Measurements from ENCODE around the gene CALR.
A peak's percentile ranks its signal among the peaks of the same experiment; 100 is the strongest.
"Not testable (repeated sequence)": the region's sequence is repeated elsewhere in the genome, so short reads cannot be mapped to it uniquely, and the experiment has no call there.

The CALR gene

DNA sequence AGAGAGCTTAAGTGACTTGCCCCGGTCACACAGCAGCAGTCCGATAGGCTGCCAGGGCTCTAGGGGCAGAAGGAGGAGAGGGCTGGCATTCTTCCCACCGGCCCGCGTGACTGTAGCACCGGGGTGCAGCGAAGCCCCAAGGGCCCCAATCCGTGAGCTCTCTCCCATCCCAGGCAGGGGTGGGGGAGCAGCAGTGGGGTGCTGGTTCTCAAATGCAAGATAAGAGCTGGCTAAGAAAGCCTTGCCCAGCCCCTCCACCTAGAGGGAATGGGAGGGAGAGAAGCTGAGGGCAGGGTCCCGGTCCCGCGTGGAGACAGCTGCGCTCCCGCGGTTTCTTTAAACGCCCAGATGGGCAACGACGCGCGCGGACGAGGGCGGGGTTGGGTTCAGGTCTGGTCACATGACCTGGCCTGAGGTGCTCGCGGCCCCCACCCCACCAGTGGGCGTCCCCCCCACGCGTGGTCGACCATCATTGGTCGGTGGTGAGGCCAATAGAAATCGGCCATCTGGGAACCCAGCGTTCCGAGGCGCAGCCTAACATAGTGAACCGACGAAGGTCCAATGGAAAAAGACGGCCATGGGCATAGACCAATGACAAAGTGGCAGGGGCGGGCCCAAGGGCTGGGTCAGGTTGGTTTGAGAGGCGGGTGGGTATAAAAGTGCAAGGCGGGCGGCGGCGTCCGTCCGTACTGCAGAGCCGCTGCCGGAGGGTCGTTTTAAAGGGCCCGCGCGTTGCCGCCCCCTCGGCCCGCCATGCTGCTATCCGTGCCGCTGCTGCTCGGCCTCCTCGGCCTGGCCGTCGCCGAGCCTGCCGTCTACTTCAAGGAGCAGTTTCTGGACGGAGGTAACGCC is at the start of gene CALR:
Gene CALR, plus strand, starts transcription at position 683 of the 852 bp plus-strand sequence. Its CDS starts 71 bp downstream, at position 754.
- TF ChIP-seq, protein P1, sequence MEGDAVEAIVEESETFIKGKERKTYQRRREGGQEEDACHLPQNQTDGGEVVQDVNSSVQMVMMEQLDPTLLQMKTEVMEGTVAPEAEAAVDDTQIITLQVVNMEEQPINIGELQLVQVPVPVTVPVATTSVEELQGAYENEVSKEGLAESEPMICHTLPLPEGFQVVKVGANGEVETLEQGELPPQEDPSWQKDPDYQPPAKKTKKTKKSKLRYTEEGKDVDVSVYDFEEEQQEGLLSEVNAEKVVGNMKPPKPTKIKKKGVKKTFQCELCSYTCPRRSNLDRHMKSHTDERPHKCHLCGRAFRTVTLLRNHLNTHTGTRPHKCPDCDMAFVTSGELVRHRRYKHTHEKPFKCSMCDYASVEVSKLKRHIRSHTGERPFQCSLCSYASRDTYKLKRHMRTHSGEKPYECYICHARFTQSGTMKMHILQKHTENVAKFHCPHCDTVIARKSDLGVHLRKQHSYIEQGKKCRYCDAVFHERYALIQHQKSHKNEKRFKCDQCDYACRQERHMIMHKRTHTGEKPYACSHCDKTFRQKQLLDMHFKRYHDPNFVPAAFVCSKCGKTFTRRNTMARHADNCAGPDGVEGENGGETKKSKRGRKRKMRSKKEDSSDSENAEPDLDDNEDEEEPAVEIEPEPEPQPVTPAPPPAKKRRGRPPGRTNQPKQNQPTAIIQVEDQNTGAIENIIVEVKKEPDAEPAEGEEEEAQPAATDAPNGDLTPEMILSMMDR (IDR thresholded peaks at IDR 0.05; ENCODE audit: low read depth, low read length): no peak
- peak; percentile 99 for DNase-seq (ENCODE audit: extremely low read depth, low read depth)

DNA sequence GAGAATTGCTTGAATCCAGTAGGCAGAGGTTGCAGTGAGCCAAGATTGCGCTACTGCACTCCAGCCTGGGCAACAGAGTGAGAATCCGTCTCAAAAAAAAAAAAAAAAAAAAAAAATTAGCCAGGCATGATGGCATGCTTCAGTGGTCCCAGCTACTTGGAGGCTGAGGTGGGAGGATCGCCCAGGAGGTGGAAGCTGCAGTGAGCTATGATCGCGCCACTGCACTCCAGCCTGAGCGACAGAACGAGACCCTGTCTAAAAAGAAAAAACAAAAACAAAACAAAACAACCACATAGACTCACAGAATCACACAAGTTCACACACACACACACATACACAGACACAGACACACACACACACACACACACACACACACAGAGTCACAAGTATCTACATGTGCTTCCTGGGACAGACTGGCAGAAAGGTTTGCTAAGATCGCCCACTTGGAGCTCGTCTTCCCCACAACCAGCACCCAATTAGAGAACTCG is 48.1 kb upstream of the CALR start:
- not testable (repeated sequence) for DNase-seq (ENCODE audit: extremely low read depth, low read depth)

DNA sequence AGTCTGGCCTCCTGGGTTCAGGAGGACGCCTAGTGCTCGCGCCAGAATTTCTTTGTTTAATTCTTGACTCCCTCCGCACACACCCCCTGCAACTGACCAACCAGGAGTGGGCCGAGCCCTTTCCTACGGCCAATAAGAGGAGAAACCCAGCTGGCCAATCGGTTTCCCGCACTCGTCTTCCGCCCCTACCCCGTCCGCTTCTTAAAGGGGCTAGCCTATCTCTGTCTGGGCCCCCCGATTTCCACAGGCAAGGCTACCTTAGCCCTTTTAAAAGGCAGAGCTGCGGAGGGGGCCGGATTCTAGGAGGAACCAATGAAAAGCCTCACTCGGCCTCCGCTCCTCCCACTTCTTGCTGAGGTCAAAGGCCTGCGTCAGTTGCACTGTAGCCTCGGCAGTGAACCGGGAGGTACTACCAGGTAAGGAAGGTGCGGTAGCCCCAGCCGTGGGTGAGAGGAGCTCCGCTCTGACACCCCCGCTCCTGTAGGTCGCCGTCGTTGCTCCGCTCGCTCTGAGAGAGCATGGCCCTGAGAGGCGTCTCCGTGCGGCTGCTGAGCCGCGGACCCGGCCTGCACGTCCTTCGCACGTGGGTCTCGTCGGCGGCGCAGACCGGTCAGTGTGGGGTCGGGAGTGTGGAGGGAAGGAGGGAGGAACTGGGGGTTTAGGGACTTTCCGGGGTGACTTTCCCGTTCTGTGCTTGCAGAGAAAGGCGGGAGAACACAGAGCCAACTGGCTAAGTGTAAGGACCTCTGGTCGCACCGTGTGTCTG is 47.4 kb upstream of the CALR start, which contains the start of gene GCDH:
Gene GCDH, plus strand, starts transcription at position 374 of the 766 bp plus-strand sequence. Its CDS starts 145 bp downstream, at position 519.
- peak; percentile 95 for DNase-seq (ENCODE audit: extremely low read depth, low read depth)
- TF ChIP-seq, protein P1 (IDR thresholded peaks at IDR 0.05; ENCODE audit: low read depth, low read length): no peak

DNA sequence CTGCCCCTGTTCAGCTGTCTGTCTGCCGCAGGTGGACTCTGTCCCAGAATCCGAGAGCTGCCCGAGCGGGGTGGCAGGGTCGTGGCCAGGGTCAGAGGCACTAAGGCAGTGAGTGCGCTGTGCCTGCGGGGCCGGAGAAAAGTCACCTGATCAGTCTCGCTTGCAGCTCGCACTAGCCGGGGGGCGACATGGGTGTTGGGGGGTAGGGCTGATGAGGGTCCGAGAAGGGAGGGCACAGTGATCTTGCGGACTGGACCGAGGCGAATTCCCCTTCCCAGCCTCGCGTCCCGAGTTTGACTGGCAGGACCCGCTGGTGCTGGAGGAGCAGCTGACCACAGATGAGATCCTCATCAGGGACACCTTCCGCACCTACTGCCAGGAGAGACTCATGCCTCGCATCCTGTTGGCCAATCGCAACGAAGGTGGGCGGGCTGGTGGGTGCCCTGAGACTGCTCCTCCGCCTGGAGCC is 46.8 kb upstream of the CALR start:
- no peak for DNase-seq (ENCODE audit: extremely low read depth, low read depth)
- TF ChIP-seq, protein P1 (IDR thresholded peaks at IDR 0.05; ENCODE audit: low read depth, low read length): no peak

DNA sequence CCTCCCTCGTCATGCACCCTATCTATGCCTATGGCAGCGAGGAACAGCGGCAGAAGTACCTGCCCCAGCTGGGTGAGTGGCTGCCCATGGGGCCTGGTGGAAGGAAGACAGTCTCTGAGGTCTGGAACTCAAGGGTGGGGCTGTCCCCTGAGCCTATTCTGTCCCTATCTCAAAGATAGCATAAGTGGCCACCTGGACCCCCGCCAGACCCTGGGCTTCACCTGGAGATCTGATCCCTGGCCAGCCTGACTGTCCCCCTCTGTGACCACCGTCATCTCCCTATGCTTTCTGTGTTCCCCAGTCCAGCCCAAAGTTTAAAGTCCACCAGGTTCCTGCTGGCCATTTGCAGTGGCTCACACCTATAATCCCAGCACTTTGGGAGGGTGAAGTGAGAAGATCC is 44.8 kb upstream of the CALR start:
- DNase-seq (ENCODE audit: extremely low read depth, low read depth): no peak
- TF ChIP-seq, protein P1 (IDR thresholded peaks at IDR 0.05; ENCODE audit: low read depth, low read length): no peak

DNA sequence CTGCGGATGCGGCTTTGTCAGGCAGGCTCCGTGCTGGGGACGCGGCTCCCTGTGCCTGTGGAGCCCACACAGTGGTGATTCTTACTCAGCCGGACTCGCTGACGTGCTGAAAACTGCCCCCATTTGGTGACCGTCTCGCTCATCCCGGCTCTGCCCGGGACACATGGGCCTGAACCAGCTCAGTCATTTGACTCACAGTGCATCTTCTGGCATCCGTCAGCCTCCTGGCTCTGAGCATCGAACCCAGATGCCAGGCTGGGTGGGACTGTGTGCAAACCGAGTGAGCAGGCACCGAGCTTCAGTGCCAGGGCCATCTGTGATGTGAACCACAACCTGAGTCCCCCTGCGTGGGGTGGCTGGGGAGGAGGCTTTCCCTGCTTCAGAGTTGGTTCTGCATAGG is 41.9 kb upstream of the CALR start:
- DNase-seq (ENCODE audit: extremely low read depth, low read depth): no peak
- TF ChIP-seq, protein P1 (IDR thresholded peaks at IDR 0.05; ENCODE audit: low read depth, low read length): no peak

DNA sequence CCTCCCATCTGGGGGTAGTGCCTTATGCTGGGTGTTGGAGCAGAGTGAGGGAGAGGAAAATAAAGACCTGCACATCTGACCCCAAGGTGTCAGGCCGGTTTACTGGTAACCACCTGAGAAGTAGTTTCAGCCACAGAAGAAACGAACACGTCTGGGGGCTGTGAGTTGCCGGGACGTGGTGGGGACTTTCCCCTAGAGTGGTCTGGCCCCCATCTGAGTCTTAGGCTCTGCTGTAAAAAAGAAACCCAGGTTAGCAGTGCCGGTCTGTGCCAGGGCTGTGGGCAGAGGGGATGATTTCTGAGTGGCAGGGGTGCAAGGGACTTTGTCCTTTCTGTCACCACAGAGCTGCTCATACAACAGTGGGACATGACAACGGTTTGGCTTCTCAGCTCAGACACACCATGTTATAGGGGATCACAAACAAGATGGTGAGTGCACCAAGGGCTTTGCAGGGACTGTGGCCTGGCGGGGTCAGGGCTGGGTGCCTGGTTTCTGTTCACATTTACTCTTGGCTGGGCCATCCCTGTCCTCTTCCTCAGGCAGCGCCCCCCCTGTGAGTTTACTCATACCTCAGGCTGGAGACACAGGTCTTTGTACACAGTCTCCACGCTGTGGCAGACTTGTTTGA is 38.4 kb upstream of the CALR start:
- no peak for DNase-seq (ENCODE audit: extremely low read depth, low read depth)
- TF ChIP-seq, protein P1 (IDR thresholded peaks at IDR 0.05; ENCODE audit: low read depth, low read length): no peak
